ENCODE measurements around the gene IDUA. TPM values are rescaled to one million over a fixed set of nuclear protein-coding genes. Genes with fewer than 3 reads are reported as not detected.

Gene IDUA
- total RNA-seq, 1 experiment from 2014 or later: 35.0 TPM

DNA sequence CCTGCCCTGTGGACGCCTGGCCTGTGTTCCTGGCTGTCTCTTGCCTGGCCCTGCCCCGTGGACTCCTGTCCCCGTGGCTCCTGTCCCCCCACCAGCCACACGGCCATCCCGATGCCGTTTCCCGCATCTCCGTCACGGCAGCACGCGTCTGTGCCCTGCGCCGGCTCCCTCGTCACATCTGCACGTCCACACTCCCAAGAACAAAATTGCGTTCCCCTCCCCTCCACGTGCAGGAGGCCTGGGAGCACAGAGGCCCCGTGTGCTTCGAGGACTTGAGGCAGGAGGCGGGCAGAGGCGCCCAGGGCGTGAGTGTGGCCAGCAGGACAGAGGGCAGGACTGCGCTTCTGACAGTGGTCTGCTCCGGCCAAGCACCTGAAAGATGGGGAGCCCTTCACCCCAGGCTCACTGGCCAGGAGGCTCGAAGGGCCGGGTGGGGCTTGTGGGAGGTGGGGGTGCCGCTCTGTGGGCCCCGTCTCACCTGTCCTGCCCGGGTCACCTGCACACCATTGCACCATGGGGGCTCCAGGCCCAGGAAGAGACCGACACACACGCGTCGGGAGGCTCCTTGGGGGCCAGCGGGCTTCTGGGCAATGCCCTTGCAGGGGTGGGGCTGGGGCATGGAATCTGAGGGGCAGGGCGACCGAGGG, 41.9 kb downstream of the IDUA start:
- no peaks in the 10 kb centered on the region for H3K27me3 Mint-ChIP-seq (ENCODE audit: insufficient read depth, unreplicated experiment)
- no TSS peak for BruUV-seq (replicated peaks)
- no peaks in the 10 kb centered on the region for H3K9me3 Mint-ChIP-seq (ENCODE audit: unreplicated experiment)
- no peak for TF ChIP-seq CTCF (IDR thresholded peaks at IDR 0.05; ENCODE audit: unreplicated experiment)
- no peaks in the 10 kb centered on the region for H3K4me1 Mint-ChIP-seq (ENCODE audit: insufficient read depth, unreplicated experiment)
- ChIA-PET POLR2A (no interaction called here), CTCF (interaction anchor here (0.6 kb wide), 1 partner anchor 321 kb away, joined by 3 read pairs; no protein-coding TSS in a partner anchor)
- no peak for DNase-seq (ENCODE audit: unreplicated experiment)
- H3K27ac Mint-ChIP-seq (ENCODE audit: low read depth, unreplicated experiment): no peak overlapping the region
- intact Hi-C loops (cut with micrococcal nuclease): no loop called here
- H3K36me3 Mint-ChIP-seq (ENCODE audit: insufficient read depth, unreplicated experiment): peaks cover 26% of the 10 kb centered on the region
- H3K4me3 Mint-ChIP-seq (ENCODE audit: unreplicated experiment): no peak overlapping the region

- no peaks in the 10 kb centered on the region for H3K4me1 Mint-ChIP-seq (ENCODE audit: insufficient read depth, unreplicated experiment)
- intact Hi-C loops (cut with micrococcal nuclease): no loop called here
- POLR2A ChIA-PET: no interaction called here
- no peak for DNase-seq (ENCODE audit: unreplicated experiment)
- no TSS peak for BruUV-seq (replicated peaks)
- H3K27me3 Mint-ChIP-seq (ENCODE audit: insufficient read depth, unreplicated experiment): no peaks in the 10 kb centered on the region
- CTCF ChIA-PET: no interaction called here
- no peak overlapping the region for H3K27ac Mint-ChIP-seq (ENCODE audit: low read depth, unreplicated experiment)
- TF ChIP-seq CTCF (IDR thresholded peaks at IDR 0.05; ENCODE audit: unreplicated experiment): no peak
- no peaks in the 10 kb centered on the region for H3K9me3 Mint-ChIP-seq (ENCODE audit: unreplicated experiment)
- H3K4me3 Mint-ChIP-seq (ENCODE audit: unreplicated experiment): no peak overlapping the region
- H3K36me3 Mint-ChIP-seq (ENCODE audit: insufficient read depth, unreplicated experiment): peaks cover 27% of the 10 kb centered on the region
These were observed 42.7 kb downstream of the IDUA start for GRCh38 chr4:1029529-1029928.

DNA sequence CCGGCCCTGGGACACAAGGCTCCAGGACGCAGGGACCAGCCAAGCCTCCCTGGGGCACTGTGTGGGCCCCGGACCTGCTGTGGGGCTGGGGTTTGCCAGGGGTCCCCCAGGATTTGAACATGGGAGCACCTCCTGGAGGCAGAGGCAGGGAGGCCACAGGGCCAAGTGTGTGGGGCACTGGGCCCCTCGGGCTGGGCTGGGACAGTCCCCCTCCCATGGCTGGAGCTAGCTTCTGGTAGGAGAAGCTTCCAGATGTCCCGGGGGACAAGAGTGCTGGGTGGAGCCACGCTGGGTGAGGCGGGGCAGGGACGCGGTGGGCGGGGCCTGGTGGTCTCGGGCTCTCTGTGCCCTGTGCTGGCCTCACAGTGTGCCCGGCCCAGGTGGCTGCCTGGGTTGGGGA, 43.2 kb downstream of the IDUA start:
- Mint-ChIP-seq H3K36me3 (ENCODE audit: insufficient read depth, unreplicated experiment) (peaks cover 28% of the 10 kb centered on the region), H3K9me3 (ENCODE audit: unreplicated experiment) (no peaks in the 10 kb centered on the region), H3K27ac (ENCODE audit: low read depth, unreplicated experiment) (no peak overlapping the region), H3K4me1 (ENCODE audit: insufficient read depth, unreplicated experiment) (no peaks in the 10 kb centered on the region), H3K4me3 (ENCODE audit: unreplicated experiment) (no peak overlapping the region), H3K27me3 (ENCODE audit: insufficient read depth, unreplicated experiment) (no peaks in the 10 kb centered on the region)
- DNase-seq (ENCODE audit: unreplicated experiment): no peak
- intact Hi-C loops (cut with micrococcal nuclease): no loop called here
- TF ChIP-seq CTCF (IDR thresholded peaks at IDR 0.05; ENCODE audit: unreplicated experiment): no peak
- CTCF ChIA-PET: no interaction called here
- BruUV-seq (replicated peaks): no TSS peak
- POLR2A ChIA-PET: no interaction called here

DNA sequence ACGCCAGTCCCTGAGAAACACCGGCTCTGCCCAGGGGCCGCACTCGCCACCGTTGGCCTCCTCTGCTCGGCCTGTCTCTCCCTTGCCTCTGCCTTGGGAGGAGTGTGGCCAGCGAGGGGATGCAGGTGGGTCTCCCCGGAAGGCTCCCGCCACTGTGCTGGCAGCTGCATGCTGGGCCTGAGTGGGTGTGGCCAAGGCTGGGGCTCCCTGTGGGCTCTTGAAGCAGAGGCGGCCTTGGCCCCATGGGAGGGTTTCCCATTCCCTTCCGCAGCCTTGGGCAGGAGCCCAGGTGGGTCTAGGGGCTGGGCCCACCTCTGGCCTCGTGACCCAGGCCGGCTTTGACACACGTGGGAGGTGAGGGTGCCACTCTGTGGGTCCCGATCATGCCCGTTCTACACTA, 43.7 kb downstream of the IDUA start:
- BruUV-seq (replicated peaks): no TSS peak

More for the DNA sequence above, 43.7 kb downstream of the IDUA start:
- DNase-seq (ENCODE audit: unreplicated experiment): no peak
- H3K9me3 Mint-ChIP-seq (ENCODE audit: unreplicated experiment): no peaks in the 10 kb centered on the region
- no peak overlapping the region for H3K27ac Mint-ChIP-seq (ENCODE audit: low read depth, unreplicated experiment)
- peaks cover 23% of the 10 kb centered on the region for H3K36me3 Mint-ChIP-seq (ENCODE audit: insufficient read depth, unreplicated experiment)
- ChIA-PET CTCF (interaction anchor here (0.6 kb wide), 1 partner anchor 24 kb away, joined by 4 read pairs; no protein-coding TSS in a partner anchor), POLR2A (no interaction called here)
- no peak overlapping the region for H3K4me3 Mint-ChIP-seq (ENCODE audit: unreplicated experiment)
- no peaks in the 10 kb centered on the region for H3K27me3 Mint-ChIP-seq (ENCODE audit: insufficient read depth, unreplicated experiment)
- H3K4me1 Mint-ChIP-seq (ENCODE audit: insufficient read depth, unreplicated experiment): no peaks in the 10 kb centered on the region
- intact Hi-C loops (cut with micrococcal nuclease): no loop called here
- TF ChIP-seq CTCF (IDR thresholded peaks at IDR 0.05; ENCODE audit: unreplicated experiment): no peak

All from MCF 10A (cell line).